ENCODE measurements around the gene GABRP. TPM values are rescaled to one million over a fixed set of nuclear protein-coding genes. Genes with fewer than 3 reads are reported as not detected.
A peak's percentile ranks its signal among the peaks of the same experiment; 100 is the strongest.

GABRP gene
- not detected in 2 replicates for total RNA-seq (2014; rRNA removed; shearing (Covaris generic))
- polyA plus RNA-seq (2015; cell fraction: cytosol; rRNA removed): not detected in 2 replicates
- polyA plus RNA-seq (2015; cell fraction: nucleus; rRNA removed): not detected in 2 replicates

DNA sequence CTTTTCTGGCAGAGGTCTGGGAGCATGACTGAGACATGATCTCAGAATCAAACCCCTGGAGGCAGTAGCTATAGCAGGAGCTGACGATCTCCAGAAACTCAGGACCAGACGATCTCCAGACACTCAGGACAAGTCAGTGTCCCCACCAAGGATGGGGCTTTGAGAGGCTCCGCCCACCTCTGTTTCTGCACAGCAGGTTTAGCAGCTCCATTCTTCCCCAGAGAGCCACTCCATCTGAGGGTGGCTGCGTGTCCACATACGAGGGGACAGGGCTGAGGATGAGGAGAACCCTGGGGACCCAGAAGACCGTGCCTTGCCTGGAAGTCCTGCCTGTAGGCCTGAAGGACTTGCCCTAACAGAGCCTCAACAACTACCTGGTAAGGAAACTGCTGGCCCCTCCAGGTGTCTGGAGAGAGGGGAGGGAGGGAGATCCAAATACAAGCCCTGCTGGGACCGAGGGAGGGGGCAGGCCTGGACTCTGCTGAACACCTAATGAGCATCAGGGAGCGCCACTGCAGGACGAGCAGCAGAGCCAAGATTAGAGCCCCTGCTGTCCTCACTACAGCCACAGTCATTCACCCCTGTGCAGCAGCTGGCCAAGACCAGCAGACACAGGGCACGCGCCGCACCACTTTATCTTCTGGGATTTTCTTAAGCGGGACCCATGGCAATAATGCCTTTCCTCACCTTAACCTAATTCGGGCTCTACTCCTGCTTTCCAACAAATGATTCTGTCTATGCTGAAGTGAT, at the start of gene GABRP:
TSS of gene GABRP (plus strand) at position 228 of the 750 bp plus-strand sequence. CDS start 4,891 bp downstream, outside the sequence.
- no peak for DNase-seq (ENCODE audit: low read depth, low spot score)
- in situ Hi-C loops (cut with HindIII; ENCODE audit: low pct_unique_long_range_greater_than_20kb, low sequenced_read_pairs): no loop called here

GRCh38 chr5:170736966-170737365, 46.6 kb upstream of the GABRP start:
- DNase-seq (ENCODE audit: low read depth, low spot score): no peak
- in situ Hi-C loops (cut with HindIII; ENCODE audit: low pct_unique_long_range_greater_than_20kb, low sequenced_read_pairs): no loop called here

DNA sequence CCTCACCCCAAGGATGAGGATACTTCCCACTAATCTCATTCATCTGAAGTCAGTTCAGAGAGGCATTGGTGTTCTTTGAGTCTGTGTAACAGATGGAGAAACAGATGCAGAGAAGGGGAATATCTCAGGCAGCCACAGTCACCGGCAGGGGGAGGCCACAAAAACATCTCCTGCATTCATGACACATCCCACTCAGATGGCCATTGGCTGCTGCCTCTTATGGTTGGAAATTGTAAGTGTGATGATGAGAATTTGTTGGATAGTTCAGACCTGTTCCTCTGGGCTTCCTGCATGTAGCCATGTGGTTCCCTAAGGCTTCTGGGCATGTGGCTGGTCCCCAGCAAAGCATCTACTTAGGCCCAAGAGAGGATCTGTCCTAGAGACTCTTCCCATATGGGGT, 45.9 kb upstream of the GABRP start:
- in situ Hi-C loops (cut with HindIII; ENCODE audit: low pct_unique_long_range_greater_than_20kb, low sequenced_read_pairs): no loop called here
- DNase-seq (ENCODE audit: low read depth, low spot score): no peak

GRCh38 chr5:170738840-170739239, 44.7 kb upstream of the GABRP start:
- in situ Hi-C loops (cut with HindIII; ENCODE audit: low pct_unique_long_range_greater_than_20kb, low sequenced_read_pairs): no loop called here
- DNase-seq (ENCODE audit: low read depth, low spot score): no peak

- no peak for DNase-seq (ENCODE audit: low read depth, low spot score)
- in situ Hi-C loops (cut with HindIII; ENCODE audit: low pct_unique_long_range_greater_than_20kb, low sequenced_read_pairs): no loop called here
Observed at GRCh38 chr5:170739446-170739845, 44.1 kb upstream of the GABRP start.

DNA sequence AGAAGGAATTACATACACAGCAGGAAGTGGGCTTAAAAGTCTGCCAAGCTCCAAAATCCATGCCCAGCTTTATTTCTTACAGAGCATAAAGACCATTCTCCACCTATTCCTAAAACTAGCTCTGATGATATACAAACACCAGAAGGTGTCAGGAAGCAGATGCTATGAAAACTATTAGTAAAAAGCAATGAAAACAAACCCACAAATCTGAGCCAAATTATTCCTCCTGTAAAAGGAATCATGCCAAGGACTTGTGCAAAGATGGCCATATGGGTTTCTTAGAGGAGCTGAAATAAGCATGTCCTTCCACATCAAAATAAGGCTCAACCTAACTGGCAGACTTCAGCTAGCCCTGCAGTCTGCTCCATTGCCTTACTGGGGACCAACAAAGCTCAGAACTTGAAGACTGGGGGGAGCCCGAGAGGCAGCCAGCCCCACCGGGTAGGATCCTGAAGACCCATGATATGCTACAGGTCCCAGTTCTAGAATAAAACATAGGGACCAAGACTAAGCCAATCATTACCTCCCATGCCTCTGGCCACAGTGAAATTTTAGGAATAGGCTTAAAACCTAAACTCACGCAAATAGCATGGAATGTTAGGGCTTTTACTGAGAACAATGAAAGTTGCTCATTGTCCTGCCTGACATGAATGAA, 42.8 kb upstream of the GABRP start:
- in situ Hi-C loops (cut with HindIII; ENCODE audit: low pct_unique_long_range_greater_than_20kb, low sequenced_read_pairs): no loop called here

DNA sequence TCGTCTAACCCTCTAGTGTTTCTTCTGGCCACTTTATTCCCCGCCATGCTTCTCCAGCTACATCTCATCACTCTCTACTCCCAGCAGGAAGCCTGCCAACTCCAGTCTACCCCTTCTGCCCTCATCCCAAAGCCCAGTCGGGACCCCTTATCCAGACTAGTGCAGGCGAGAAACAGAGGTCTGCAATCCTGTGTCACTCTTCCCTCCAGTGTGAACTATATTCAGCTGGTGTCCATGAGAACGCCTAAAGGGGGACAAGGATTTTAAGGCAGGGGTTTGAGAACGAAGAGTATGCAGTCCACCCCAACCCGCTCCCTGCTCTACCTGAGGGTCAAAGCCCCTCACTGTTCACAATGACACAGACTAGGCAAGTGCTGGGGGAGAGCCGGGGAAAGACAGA, 41.7 kb upstream of the GABRP start:
- no peak for DNase-seq (ENCODE audit: low read depth, low spot score)
- in situ Hi-C loops (cut with HindIII; ENCODE audit: low pct_unique_long_range_greater_than_20kb, low sequenced_read_pairs): no loop called here

More for the DNA sequence above, 42.8 kb upstream of the GABRP start:
- no peak for DNase-seq (ENCODE audit: low read depth, low spot score)

GRCh38 chr5:170743876-170744212, 39.7 kb upstream of the GABRP start:
- DNase-seq (ENCODE audit: low read depth, low spot score): no peak
- in situ Hi-C loops (cut with HindIII; ENCODE audit: low pct_unique_long_range_greater_than_20kb, low sequenced_read_pairs): no loop called here

GRCh38 chr5:170745481-170746071, 37.9 kb upstream of the GABRP start:
- DNase-seq (ENCODE audit: low read depth, low spot score): peak; percentile 4
- in situ Hi-C loops (cut with HindIII; ENCODE audit: low pct_unique_long_range_greater_than_20kb, low sequenced_read_pairs): no loop called here

DNA sequence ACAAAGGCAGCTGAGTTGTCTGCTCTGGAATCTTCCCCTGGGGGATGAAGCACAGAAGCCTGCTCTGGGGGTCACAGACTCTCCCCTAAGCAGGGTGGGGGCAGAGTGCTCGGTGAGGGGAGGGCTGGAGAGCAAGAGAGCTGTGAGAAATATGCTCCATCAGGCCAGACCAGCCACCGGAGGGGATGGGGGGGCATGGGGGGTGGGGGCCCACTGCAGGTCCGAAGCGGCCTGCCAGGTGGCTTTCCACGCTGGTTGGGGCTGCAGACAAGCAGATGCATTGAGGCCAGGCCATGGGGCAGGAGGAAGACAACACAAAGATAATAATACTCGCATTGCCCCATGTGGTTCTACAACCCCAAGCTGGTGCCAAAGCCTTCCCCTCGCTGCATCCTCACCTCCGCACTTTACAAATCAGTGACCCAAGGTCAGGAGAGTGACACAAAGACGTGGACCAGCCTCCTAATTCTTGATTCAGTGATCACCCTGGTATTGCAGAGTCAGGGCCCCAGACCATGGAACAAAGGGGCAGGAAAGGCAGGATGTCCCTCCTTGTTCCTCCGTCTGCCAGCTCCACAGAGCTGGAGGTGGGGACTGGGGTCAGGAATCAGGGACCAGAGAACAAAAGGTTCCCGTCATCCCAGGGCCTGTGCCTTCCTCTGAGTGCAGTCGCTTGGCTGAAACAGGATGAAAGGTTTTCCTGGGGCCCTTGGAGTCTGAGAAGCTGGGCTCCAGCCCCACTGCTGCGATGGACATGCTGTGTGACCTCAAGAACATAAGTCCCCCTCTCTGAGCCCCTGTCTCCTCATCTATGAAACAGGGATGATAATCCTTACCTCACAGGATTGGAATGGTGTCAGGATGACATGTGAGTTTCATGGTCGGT, 37.2 kb upstream of the GABRP start:
- DNase-seq (ENCODE audit: low read depth, low spot score): no peak

GRCh38 chr5:170746961-170747340, 36.6 kb upstream of the GABRP start:
- in situ Hi-C loops (cut with HindIII; ENCODE audit: low pct_unique_long_range_greater_than_20kb, low sequenced_read_pairs): no loop called here

More for the DNA sequence above, 37.2 kb upstream of the GABRP start:
- in situ Hi-C loops (cut with HindIII; ENCODE audit: low pct_unique_long_range_greater_than_20kb, low sequenced_read_pairs): no loop called here

GRCh38 chr5:170747357-170747756, 36.2 kb upstream of the GABRP start:
- DNase-seq (ENCODE audit: low read depth, low spot score): no peak
- in situ Hi-C loops (cut with HindIII; ENCODE audit: low pct_unique_long_range_greater_than_20kb, low sequenced_read_pairs): no loop called here

More at GRCh38 chr5:170746961-170747340, 36.6 kb upstream of the GABRP start:
- DNase-seq (ENCODE audit: low read depth, low spot score): no peak

DNA sequence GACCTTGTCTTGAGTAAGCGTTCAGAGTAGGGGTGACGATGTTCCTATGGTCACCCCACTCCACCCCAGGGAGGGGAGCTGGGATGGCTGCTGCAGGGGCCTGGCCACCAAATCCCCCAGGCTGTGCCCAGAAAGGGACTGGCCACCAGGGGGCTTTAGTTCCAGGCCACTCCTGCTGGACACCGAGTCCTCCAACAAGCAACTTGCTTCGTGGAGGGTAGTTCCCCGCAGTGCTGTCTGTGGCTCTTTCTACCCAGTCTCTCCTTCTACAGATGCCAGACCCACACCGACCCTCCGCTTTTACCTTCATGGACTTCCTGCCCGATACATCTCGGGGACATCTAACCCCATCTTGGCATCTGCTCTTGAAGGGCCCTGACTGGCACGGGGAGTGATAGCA, 35.7 kb upstream of the GABRP start:
- in situ Hi-C loops (cut with HindIII; ENCODE audit: low pct_unique_long_range_greater_than_20kb, low sequenced_read_pairs): no loop called here
- peak; percentile 45 for DNase-seq (ENCODE audit: low read depth, low spot score)

DNA sequence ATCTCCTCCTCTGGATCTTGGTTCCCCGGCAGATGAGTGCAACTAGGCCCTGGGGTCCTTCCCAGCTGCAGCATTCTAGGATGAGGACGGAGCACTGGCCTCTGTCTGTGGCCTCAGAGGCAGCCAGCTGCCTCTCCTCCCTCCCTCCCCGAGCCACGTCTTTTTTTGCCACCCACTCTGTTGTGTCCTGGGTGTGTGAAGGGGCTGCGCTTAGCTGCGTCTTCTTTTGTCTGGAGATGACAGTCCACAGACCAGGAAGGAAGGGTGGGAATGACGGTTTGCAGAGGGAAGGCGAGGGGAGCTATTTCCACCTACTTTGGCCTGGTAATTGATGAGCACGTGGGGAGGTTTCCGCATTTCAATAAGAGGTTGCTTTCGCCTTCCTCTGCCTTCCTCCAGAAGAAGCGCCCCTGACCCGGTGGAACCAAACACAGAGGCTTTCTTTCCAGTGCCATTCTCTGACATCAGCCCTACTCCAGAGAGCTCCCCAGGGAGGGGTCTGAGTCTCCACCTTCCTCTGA, 34.5 kb upstream of the GABRP start:
- no peak for DNase-seq (ENCODE audit: low read depth, low spot score)
- in situ Hi-C loops (cut with HindIII; ENCODE audit: low pct_unique_long_range_greater_than_20kb, low sequenced_read_pairs): no loop called here

DNA sequence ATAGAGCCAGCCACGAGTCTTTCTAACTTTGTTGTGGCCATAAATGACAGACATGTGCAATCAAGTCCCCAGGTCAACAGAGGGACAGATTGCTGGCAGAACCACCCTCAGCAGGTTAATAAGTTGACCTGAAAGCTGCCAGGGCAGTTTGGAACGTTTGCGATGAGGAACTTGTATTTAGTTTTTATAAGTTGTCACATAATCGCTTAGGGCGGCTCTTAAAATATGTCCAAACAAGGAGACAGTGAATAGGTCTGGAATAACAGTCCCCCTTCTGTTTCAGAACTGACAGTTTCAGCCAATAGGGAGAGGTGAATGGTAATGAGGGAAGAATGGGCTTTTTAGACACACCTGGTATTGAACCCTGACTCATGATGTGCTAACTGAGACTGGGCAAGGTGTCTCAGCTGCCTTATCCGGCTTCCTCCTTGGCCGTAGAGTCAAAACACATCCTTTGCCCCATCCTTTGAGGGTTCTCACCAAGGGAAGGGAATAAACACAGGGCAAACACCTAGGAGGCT, 33.6 kb upstream of the GABRP start:
- no peak for DNase-seq (ENCODE audit: low read depth, low spot score)
- in situ Hi-C loops (cut with HindIII; ENCODE audit: low pct_unique_long_range_greater_than_20kb, low sequenced_read_pairs): no loop called here

DNA sequence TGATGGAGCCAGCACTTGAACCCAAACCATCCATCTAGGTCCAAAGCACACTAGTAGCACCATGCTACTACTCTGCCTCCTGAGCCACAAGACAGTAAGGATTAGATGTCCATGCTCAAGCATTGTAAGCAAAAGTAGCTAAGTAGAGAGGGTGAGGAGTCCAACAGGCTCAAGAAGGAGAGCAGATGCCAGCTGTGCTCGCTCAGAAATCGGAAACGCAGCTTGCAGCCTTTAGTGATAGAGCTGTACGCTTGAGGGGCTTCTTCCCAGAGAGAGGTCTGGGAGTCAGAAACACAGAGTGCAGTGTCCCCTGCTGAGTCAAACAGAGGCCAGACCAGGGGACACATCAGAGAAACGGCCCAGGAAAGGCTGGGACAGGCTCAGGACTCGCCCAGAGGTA, 32.7 kb upstream of the GABRP start:
- DNase-seq (ENCODE audit: low read depth, low spot score): no peak
- in situ Hi-C loops (cut with HindIII; ENCODE audit: low pct_unique_long_range_greater_than_20kb, low sequenced_read_pairs): no loop called here

DNA sequence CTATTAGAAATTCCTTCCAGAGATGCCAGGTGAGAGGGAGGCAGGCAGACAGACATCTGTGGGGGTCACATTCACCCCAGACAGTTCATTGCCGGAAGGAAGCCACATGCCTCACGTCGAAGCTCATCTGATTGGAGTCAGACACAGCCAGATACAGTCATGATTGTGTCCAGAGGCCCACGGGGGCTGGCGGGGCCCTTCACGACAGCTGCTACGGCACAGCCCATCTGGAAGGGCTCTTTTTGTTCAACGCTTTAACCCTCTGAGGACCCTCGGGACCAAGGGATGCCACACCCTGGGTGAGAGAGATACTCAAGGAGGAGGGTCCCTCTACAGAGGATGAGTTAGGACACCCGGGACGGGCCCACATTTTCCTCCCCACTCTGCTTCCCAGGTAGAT, 31.9 kb upstream of the GABRP start:
- no peak for DNase-seq (ENCODE audit: low read depth, low spot score)
- in situ Hi-C loops (cut with HindIII; ENCODE audit: low pct_unique_long_range_greater_than_20kb, low sequenced_read_pairs): no loop called here
